GM21737 (cell line): ENCODE data around the gene TKTL1.

ENCODE experiments used
- ATAC-seq: cut with Tn5 transposase; IDR thresholded peaks from one replicate; pipeline ENCODE4 v1.9.1; 2021; ENCODE audit warnings: mild to moderate bottlenecking, moderate library complexity; ENCODE audit not compliant: unreplicated experiment

Gene TKTL1

DNA sequence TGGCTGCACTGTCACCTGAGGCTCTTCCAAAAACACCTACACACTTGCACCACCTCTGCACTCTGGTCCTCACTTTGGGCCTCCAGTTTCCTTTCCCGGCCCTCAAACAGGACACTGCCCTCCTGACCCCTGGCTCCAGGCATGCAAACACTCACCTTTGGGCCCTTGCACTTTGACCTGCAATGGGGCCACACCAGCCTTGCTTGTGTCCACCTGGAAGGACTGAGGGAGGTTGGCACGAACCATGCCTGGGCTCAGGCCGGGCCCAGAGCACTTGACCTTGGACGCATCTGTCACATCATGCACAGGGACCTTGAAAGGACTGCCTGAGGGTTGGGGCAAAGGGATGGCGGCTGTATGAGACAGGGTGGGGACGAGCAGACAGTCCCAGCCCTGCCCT lies 63.2 kb downstream of the TKTL1 start:
- no peak for ATAC-seq

GRCh38 chrX:154359362-154360154 lies 64.0 kb downstream of the TKTL1 start:
- ATAC-seq = no peak

- ATAC-seq = no peak
Observed at GRCh38 chrX:154360155-154360713, 64.6 kb downstream of the TKTL1 start.

GRCh38 chrX:154362085-154362742 lies 66.6 kb downstream of the TKTL1 start:
- no peak for ATAC-seq

- ATAC-seq = no peak
Observed at GRCh38 chrX:154363706-154364439, 68.3 kb downstream of the TKTL1 start.

DNA sequence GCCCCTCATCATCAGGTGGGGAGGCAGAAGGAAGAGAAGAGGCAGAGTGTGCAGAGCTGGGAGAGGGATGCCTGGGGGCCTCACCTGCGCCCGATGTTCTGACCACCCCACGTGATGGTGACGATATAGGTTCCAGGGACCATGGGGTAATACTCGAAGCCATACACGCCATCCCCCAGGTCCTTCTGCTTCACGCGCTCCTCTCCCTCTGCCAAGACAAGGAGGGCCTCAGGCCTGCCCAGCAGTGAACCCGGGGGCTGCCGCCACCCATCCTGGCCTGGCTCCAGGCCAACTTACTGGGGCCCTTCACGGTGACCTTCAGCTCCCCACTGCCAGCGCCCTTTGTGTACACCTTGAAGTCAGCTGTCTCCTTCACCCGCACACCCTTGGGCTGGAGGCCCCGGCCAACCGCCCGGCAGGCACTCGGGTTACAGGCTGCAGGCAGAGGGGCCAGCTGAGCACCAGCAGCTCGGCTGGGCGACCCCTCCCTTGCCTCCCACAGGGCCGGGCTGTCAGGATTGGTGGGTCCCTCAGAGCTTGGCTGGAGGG lies 69.5 kb downstream of the TKTL1 start:
- no peak for ATAC-seq

DNA sequence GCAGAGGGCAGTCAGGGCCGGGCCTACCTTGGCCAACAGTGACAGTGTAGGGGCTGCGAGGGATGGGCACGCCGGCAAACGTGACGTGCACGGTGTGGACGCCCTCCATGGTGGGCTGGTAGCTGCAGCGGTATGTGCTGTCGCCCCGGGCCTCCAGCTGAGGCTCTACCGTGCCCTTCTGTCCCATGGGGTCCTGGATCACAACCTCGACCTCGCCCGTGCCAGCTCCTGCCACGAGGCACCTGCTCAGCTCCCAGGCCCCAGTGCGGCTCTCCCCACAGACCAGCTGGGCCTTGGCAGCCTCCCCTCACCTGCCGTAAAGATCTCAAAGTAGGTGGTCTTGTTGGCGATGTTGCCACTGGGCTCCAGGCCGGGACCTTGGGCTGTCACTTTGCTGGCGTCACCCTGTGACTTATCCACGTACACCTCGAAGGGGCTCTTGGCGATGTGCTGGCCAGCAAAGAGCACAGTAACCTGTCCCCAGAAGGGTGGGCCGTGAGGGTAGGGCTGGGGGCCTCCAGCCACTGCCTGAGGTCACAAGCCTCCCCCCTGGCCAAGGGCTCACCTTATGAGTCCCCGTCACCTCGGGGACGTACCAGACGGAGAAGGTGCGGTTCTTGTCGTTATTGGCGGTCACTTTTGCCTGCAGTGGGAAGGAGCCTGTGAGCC lies 70.5 kb downstream of the TKTL1 start:
- ATAC-seq = no peak

- no peak for ATAC-seq
Observed at GRCh38 chrX:154366666-154367055, 71.1 kb downstream of the TKTL1 start.

DNA sequence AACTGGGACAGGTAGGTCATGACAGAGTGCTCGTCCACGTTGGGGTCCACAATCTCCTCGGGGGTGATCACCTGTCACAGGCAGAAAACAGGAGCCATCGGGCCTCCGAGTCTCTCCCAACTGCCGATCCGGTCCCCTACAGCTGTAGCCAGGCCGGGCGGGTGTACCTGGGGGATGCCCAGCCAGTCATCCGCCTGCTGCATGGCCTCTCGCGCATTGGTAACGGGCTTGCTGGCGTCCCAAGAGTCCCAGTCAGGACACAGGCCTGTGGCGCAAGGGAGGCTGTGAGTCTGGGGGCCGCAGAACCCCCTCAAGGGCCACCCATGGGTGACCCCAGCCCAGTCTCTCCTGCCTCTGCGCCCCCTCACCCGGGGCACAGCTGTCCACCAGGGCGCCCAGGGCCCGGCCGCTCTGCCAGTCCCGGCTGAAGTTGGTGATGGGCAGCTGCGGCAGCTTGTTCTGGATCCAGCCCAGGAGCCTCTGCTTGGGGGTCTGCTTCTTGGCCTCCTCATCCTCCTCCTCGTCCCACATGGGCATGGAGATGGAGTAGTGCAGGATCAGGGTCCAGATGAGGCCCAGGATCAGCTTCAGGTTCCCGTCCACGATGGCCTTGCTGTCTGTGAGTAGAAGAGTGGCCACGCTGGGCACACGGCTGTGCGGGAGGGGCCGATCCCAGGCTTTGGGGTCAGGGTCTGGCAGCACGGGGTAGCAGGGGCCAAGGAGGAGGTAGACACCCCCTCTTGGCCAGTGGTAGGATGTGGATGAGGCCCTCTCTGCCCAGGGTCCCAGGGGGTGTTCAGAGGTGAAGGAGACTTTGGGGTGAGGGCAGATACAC lies 72.1 kb downstream of the TKTL1 start:
- no peak for ATAC-seq

GRCh38 chrX:154368630-154369448 lies 73.2 kb downstream of the TKTL1 start:
- no peak for ATAC-seq

DNA sequence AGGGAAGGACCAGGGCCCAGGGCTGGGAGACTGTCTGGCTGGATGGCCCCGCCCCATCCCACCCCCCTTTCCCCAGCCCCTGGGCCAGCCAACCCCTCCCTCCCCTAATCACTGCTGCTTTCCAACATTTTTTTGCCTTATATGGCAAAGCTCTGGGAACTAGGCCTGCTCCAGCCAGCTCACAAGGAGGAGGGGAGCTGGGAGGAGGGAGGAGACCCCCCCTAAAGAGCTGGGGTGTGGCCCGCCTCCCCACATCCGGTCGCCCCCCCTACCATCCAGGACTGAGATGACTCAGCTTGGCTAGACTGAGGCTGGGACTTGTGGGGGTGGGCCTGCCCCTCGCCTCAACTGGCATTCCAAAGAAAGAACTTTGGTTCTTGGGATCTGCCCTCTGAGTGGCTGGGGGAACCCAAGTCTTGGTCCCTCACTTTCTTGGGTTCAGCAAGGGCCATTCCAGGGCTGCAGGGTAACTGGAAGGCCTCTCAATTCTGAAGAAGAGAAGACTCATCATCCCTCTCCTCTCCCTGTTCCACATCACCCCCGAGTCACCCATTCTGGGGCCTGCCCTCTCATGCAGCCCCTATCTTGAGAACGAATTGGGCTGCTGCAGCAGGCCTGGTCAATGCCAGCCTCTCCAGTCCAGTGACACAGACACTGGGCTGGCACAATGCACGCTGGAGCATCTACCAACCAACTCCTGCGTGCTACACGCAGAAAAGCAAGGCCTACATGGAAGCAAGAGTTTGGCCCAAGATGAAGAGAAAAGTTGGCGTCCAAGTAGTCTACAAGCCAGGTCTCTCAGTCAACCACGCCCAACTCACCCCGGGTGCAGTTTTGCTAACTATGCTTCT lies 74.1 kb downstream of the TKTL1 start:
- ATAC-seq = no peak

- ATAC-seq = no peak
Observed at GRCh38 chrX:154370300-154371016, 74.9 kb downstream of the TKTL1 start.

GRCh38 chrX:154371017-154371788 lies 75.6 kb downstream of the TKTL1 start:
- peak; percentile 63 for ATAC-seq

- ATAC-seq = no peak
Observed at GRCh38 chrX:154371789-154372300, 76.2 kb downstream of the TKTL1 start.

GRCh38 chrX:154372612-154373022 lies 77.0 kb downstream of the TKTL1 start:
- no peak for ATAC-seq
